ENCODE measurements around the gene MIB2. TPM values are rescaled to one million over a fixed set of nuclear protein-coding genes. Genes with fewer than 3 reads are reported as not detected.
A peak's percentile ranks its signal among the peaks of the same experiment; 100 is the strongest.

Gene MIB2
- total and polyA plus RNA-seq, 2 donors (not counting 1 experiment from before 2014, with no cell fraction given) = 94.0 to 95.9 TPM

- Histone ChIP-seq H3K36me3 (replicated peaks in 1 of 2; ENCODE audit: control extremely low read depth in 1 of 2, control insufficient read depth in 1 of 2, extremely low read depth in 1 of 2, insufficient read depth in 2 of 2, low read length in 1 of 2) (peaks cover 0 to 32% of the 10 kb centered on the region in 2 experiments), H3K4me1 (ENCODE audit: control insufficient read depth in 2 of 2, insufficient read depth in 2 of 2, low read length in 2 of 2) (peaks cover 6 to 31% of the 10 kb centered on the region in 2 donors), H3K79me2 (ENCODE audit: control insufficient read depth, insufficient read depth, low read length) (peaks cover 98% of the 10 kb centered on the region), H3K9ac (ENCODE audit: low read length) (no peak overlapping the region), H3K27me3 (replicated peaks in 1 of 4; ENCODE audit: control extremely low read depth in 1 of 4, control insufficient read depth in 3 of 4, insufficient read depth in 4 of 4, low read length in 3 of 4) (no peaks in the 10 kb centered on the region), H3K9me3 (ENCODE audit: control extremely low read depth in 1 of 3, control insufficient read depth in 2 of 3, insufficient read depth in 1 of 3, low read length in 2 of 3) (no peaks in the 10 kb centered on the region), H3K27ac (ENCODE audit: low read length in 2 of 2) (no peak overlapping the region), H4K20me1 (ENCODE audit: control insufficient read depth, insufficient read depth, low read length, poor library complexity, severe bottlenecking) (peaks cover 57% of the 10 kb centered on the region), H3K4me2 (replicated peaks; ENCODE audit: low read depth, low read length, poor library complexity, severe bottlenecking) (no peak overlapping the region), H2AFZ (ENCODE audit: insufficient read depth, low read depth, low read length, poor library complexity, severe bottlenecking) (no peak overlapping the region), H3K4me3 (ENCODE audit: control extremely low read depth in 1 of 5, extremely low read depth in 1 of 5, insufficient read depth in 1 of 5, low read depth in 2 of 5, low read length in 4 of 5) (no peak overlapping the region)
- 100% methylated on average over 1 of the region's 7 CpGs for WGBS (ENCODE audit: insufficient coverage)
- DNase-seq = no peak
- Mint-ChIP-seq H3K4me1 (peaks cover 44% of the 10 kb centered on the region), H3K27me3 (no peaks in the 10 kb centered on the region), H3K4me3 (no peak overlapping the region), H3K27ac (peak overlapping the region; percentile 37), H3K9me3 (ENCODE audit: insufficient read depth) (no peaks in the 10 kb centered on the region)
- intact Hi-C loops (cut with micrococcal nuclease) = no loop called here
- TF ChIP-seq EZH2 (IDR thresholded peaks at IDR 0.05; ENCODE audit: borderline replicate concordance, insufficient read depth, low read depth, low read length, poor library complexity, severe bottlenecking) = no peak
- TF ChIP-seq, protein P1, sequence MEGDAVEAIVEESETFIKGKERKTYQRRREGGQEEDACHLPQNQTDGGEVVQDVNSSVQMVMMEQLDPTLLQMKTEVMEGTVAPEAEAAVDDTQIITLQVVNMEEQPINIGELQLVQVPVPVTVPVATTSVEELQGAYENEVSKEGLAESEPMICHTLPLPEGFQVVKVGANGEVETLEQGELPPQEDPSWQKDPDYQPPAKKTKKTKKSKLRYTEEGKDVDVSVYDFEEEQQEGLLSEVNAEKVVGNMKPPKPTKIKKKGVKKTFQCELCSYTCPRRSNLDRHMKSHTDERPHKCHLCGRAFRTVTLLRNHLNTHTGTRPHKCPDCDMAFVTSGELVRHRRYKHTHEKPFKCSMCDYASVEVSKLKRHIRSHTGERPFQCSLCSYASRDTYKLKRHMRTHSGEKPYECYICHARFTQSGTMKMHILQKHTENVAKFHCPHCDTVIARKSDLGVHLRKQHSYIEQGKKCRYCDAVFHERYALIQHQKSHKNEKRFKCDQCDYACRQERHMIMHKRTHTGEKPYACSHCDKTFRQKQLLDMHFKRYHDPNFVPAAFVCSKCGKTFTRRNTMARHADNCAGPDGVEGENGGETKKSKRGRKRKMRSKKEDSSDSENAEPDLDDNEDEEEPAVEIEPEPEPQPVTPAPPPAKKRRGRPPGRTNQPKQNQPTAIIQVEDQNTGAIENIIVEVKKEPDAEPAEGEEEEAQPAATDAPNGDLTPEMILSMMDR (IDR thresholded peaks at IDR 0.05) = no peak
- ChIA-PET POLR2A (no interaction called here), CTCF (no interaction called here)
- no peak for ATAC-seq (ENCODE audit: low read depth)
These were observed 46.0 kb upstream of the MIB2 start for GRCh38 chr1:1569341-1569740.

DNA sequence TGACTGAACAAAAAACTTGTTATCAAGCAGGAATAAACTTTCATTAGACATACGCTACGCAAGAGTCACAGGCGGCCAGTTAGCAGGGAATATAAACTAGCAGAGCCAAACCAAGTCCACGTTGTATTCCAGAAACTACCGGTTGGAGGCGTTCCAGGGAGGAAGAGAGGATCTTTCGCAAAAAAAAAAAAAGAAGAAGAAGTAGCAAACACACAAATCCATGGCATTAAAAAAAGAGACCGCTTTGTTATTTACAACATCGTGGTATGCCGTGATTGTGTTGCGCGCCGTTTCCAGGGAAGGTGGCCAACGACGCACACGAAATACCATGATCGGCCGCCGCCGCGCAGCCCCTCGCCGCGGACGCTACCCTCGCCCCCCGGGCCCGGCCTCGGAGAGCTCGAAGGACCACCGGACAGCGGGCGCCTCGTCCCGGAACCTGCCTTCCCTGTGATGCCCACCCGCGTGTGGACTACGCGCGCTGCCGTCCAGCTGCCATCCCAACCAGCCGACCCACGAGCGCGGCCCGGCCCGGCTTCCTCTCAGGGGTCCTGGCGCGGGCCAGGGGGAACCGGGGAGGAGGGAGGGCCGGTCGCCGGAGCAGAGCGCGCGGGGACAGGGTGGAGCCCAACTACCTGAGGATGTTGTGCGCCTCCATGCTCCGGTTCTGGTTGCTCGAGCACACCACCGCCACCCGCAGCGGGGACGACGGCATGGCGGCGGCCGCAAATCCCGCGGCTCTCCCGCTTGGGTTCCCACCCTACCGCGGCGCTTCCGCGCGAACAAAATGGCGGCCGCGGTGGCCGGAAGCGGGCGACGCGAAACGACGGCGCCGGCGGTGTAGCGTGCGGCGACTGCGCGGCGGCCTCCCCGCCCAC lies 41.2 kb upstream of the MIB2 start:
- H3K4me3 Mint-ChIP-seq = peak overlapping the region; percentile 95
- DNase-seq (no peak), ATAC-seq (ENCODE audit: low read depth) (peak; percentile 75)
- H3K9me3 Mint-ChIP-seq (ENCODE audit: insufficient read depth) = no peaks in the 10 kb centered on the region
- whole genome bisulfite sequencing (ENCODE audit: insufficient coverage) = under 1% methylated on average over 89 of the region's 96 CpGs
- Histone ChIP-seq H3K27ac (ENCODE audit: low read length in 2 of 2) (peak overlapping the region; percentile 99), H3K4me1 (ENCODE audit: control insufficient read depth in 2 of 2, insufficient read depth in 2 of 2, low read length in 2 of 2) (peaks cover 11 to 32% of the 10 kb centered on the region in 2 donors), H3K79me2 (ENCODE audit: control insufficient read depth, insufficient read depth, low read length) (peaks cover 70% of the 10 kb centered on the region), H3K9ac (ENCODE audit: low read length) (peak overlapping the region; percentile 100), H3K36me3 (replicated peaks in 1 of 2; ENCODE audit: control extremely low read depth in 1 of 2, control insufficient read depth in 1 of 2, extremely low read depth in 1 of 2, insufficient read depth in 2 of 2, low read length in 1 of 2) (peaks cover 0 to 8% of the 10 kb centered on the region in 2 experiments), H3K9me3 (ENCODE audit: control extremely low read depth in 1 of 3, control insufficient read depth in 2 of 3, insufficient read depth in 1 of 3, low read length in 2 of 3) (no peaks in the 10 kb centered on the region), H4K20me1 (ENCODE audit: control insufficient read depth, insufficient read depth, low read length, poor library complexity, severe bottlenecking) (peaks cover 14% of the 10 kb centered on the region), H3K4me2 (replicated peaks; ENCODE audit: low read depth, low read length, poor library complexity, severe bottlenecking) (peak overlapping the region; percentile 98), H3K27me3 (replicated peaks in 1 of 4; ENCODE audit: control extremely low read depth in 1 of 4, control insufficient read depth in 3 of 4, insufficient read depth in 4 of 4, low read length in 3 of 4) (peaks cover 0 to 4% (median 1%) of the 10 kb centered on the region in 4 experiments), H3K4me3 (ENCODE audit: control extremely low read depth in 1 of 5, extremely low read depth in 1 of 5, insufficient read depth in 1 of 5, low read depth in 2 of 5, low read length in 4 of 5) (peak overlapping the region; percentile 83 to 97 (median 88)), H2AFZ (ENCODE audit: insufficient read depth, low read depth, low read length, poor library complexity, severe bottlenecking) (peak overlapping the region; percentile 90)
- peaks cover 37% of the 10 kb centered on the region for H3K4me1 Mint-ChIP-seq
- CTCF ChIA-PET = interaction anchor here (0.7 kb wide), 1 partner anchor 271 kb away, joined by 4 read pairs; no protein-coding TSS in a partner anchor
- intact Hi-C loops (cut with micrococcal nuclease) = loop anchor here (1.0 to 10.0 kb wide), 5 partner anchors 41 to 103 kb away; partner anchors contain the start of genes ATAD3A, ATAD3B, CDK11B and MIB2
- POLR2A ChIA-PET = no interaction called here
- peak overlapping the region; percentile 96 for H3K27ac Mint-ChIP-seq
- H3K27me3 Mint-ChIP-seq = no peaks in the 10 kb centered on the region
- TF ChIP-seq, protein P1 (IDR thresholded peaks at IDR 0.05) = no peak
- TF ChIP-seq EZH2 (IDR thresholded peaks at IDR 0.05; ENCODE audit: borderline replicate concordance, insufficient read depth, low read depth, low read length, poor library complexity, severe bottlenecking) = no peak

Data from B cell (primary cell).